ENCODE data around the gene STPG4. TPM values are rescaled to one million over a fixed set of nuclear protein-coding genes. Genes with fewer than 3 reads are reported as not detected.

Gene STPG4
- total RNA-seq, 4 donors from 2014 or later, result 0.46 to 1.2 (median 0.63) TPM; not detected in 1

DNA sequence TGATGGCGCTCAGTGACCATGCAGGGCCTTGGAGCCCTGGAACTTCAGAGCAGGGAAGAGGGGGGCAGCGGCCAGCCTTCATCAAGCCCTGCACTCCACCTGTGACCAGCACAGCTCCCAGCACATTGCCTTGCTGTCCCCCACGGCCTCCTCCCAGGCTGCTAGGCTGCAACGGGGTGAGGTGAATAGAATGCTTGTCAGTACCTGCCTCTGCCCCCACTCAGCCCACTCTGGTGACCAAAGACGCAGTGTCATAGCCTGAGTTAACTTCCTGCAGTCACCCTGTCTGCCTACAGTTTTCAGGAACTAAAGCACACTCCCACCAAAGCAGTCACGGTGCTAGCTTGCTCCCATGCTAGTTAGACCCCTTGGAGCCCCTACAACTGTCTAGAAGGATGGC, 72.1 kb downstream of the STPG4 start:
- DNase-seq (ENCODE audit: low spot score) (no peak), ATAC-seq (ENCODE audit: low FRiP score) (no peak)
- TF ChIP-seq, protein P1, sequence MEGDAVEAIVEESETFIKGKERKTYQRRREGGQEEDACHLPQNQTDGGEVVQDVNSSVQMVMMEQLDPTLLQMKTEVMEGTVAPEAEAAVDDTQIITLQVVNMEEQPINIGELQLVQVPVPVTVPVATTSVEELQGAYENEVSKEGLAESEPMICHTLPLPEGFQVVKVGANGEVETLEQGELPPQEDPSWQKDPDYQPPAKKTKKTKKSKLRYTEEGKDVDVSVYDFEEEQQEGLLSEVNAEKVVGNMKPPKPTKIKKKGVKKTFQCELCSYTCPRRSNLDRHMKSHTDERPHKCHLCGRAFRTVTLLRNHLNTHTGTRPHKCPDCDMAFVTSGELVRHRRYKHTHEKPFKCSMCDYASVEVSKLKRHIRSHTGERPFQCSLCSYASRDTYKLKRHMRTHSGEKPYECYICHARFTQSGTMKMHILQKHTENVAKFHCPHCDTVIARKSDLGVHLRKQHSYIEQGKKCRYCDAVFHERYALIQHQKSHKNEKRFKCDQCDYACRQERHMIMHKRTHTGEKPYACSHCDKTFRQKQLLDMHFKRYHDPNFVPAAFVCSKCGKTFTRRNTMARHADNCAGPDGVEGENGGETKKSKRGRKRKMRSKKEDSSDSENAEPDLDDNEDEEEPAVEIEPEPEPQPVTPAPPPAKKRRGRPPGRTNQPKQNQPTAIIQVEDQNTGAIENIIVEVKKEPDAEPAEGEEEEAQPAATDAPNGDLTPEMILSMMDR (IDR thresholded peaks at IDR 0.05), result no peak

DNA sequence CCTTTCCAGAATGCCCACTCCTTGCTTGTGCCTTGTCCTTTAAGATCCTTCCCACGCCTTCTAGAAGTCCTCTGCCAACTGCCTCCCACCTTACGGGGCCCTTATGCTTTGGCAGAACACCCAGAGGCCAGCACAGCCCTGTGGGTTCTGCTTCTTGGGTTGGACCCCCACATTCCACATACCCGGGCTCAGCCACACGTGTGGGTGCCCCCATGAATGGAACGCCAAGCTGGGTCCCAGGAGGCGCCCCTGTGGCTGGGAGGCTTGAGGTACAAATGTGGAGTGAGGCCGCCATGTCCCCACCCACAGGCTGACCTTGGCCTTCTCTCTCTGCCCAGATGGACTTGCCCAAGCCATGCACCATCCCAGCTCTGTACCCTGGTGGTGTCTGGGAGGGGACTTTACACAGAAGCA, 74.2 kb downstream of the STPG4 start:
- ATAC-seq (ENCODE audit: low FRiP score) (no peak), DNase-seq (ENCODE audit: low spot score) (no peak)
- TF ChIP-seq, protein P1 (IDR thresholded peaks at IDR 0.05), result no peak

DNA sequence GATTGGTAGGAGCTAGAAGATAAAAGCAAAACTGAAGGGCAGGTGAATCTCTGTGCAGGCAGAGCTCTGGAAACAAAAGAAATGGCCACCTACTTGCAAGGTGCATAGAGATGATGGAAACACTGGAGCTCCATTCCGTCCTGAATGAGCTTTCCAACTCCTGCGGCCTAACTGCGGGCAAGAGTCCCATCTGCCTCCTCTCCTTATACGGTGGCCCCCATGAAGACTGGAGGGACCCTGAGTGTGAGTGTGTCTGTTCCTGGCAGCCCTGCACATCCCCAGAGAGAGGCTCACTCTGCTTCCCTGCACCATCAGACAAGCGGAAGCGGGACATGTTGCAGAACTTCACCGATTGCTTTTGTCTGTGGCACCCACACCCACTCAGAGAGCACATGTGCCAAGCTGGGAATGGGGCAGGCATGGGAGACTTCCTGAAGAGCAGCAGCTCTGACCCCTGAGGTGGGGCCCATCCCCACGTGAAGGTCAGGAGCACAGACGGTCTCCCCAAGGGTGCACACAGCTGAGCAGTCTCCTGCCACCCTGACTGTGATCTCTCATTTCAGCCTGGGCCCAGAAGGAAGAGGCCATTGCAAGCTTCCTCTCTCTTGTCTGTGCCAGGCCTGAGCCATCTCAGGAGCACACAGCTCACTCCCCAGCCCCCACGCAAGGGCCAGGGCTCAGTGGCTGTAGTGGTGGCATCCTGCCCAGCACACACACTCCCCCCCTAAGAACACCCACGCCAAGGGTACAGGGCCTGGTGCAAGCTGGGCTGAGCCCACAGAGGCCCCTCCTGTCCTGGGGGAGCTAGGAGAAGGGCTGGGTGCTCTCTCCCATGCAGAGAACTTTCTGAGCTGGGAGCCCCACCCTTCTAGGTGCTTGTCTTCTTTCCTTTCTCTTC, 75.3 kb downstream of the STPG4 start:
- TF ChIP-seq, protein P1 (IDR thresholded peaks at IDR 0.05), result no peak
- ATAC-seq (ENCODE audit: low FRiP score) (no peak), DNase-seq (ENCODE audit: low spot score) (no peak)

DNA sequence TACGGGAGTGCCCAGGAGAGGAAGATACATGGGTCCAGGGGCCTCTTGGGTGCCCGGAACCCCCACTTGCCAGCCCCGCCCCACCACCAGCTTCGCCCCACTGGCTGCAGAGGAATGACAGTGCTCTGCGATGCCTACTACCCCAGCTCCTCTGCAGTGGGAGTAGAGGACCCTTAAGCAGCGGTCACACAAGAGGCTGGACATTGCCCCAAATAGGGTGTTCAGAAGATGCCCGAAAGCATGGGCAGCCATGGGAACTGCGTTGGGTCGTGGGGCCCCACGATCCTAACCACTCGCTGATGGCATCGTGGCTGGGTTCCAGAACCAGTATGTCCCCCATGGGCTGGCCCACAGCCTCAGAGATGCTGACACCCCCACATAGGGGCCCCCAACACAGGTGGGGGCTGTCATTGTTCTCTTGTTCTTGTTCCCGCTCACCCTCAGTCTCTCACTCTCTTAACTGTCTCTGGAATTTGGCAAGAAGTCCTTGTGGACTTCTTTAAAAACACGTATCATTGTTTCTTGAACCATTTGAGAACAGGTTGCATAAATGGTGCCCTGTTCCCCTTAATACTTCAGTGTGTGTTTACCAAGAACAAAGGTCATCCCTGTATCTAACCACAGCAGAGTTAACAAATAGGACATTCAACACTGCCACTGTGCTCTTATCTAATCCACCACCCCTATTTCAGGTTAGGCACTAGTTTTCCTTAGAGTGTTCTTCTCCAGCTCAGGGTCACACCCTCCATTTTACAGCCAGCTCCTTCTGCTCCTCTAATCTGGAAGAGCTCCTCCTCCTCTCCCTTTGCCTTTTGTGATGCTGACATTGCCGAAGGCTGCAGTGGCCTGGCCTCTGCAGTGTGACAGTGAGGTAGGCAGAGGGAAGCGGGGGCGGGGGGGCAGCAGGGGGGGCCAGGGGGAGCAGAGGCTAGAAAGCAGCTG, 76.3 kb downstream of the STPG4 start:
- ATAC-seq (ENCODE audit: low FRiP score), result no peak
- TF ChIP-seq, protein P1 (IDR thresholded peaks at IDR 0.05), result no peak
- DNase-seq (ENCODE audit: low spot score), result no peak

DNA sequence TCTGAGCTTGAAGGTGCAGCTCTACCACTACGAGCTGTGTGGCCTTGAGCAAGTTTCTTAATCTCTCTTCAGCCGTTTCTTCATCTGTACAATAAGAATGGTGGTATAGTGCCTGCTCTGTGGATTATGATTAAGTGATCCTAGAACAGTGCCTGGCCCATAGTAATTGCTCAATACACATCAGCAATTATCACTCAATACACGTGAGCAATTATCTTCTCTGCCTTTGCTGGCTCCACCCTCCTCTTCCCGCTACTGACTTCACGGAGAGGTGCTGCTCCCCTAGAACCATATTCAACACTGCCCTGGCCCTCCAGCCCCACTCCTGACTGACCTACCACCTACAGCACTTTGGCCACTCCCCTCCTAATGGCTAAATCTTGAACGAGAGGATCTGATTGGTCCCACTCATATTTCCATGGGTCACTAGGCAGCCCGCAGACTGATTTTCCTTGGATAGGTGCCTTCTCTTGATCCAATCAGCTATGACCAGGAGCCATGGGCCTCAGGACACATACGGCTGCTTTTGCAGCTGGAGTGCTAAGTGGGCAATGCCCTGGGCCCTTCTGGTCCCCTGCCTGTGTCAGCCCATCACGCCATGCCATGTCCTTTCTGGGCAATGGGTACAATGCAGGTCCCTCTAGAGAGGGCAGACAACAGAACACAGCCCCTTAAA, 77.5 kb downstream of the STPG4 start:
- DNase-seq (ENCODE audit: low spot score) (no peak), ATAC-seq (ENCODE audit: low FRiP score) (no peak)
- TF ChIP-seq, protein P1 (IDR thresholded peaks at IDR 0.05), result no peak

DNA sequence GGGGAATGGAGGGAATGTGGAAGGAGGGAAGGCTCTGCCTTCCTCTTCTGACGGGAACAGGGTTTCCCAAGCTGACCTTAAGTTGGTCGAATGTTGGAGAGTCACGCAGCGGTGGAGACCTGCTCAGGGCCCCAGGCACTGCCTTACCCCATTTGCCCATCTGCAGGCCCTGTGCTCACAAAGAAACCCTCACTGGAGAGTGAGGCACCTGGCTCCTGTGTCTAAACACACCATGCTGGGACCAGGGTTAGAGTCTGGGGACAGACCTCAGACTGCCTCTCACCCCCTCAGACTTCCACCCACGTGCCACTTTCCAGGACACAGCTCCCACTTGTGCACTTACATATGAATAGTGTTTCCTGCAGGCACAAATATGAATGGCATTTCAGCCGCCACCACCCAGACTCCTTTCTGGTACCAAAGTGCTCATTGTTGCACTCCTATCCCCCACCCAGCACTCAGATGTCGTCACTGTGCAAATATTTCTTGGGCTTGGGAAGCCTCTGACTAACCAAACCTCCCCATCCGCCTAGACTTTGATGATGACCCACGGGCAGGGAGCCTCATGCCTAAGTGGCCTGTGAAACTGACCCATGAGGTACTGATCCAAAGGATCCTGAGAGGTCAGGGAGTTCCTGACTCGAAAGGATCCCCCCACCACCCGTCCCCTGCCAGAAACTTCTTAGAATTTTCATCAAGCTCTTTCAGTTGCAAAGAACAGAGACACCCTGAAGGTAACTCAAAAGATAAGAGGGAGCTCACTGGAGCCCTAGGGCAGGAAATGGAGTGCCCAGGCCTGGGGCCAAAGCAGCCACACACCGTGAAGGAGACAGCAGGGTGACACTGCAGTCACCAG, 78.3 kb downstream of the STPG4 start:
- ATAC-seq (ENCODE audit: low FRiP score) (peak; percentile 60), DNase-seq (ENCODE audit: low spot score) (no peak)
- TF ChIP-seq, protein P1 (IDR thresholded peaks at IDR 0.05), result no peak

All from omental fat pad (tissue), 4 donors.